B cell (primary cell): Measurements from ENCODE around the gene PIP5K1A. TPM values are rescaled to one million over a fixed set of nuclear protein-coding genes. Genes with fewer than 3 reads are reported as not detected.

Experiments
- ATAC-seq: fragments of 200-7000 bp; cut with Tn5 transposase; one replicate; pipeline ENCODE4 v1.10.0; 2021; ENCODE audit warnings: low read depth, mild to moderate bottlenecking, moderate number of reproducible peaks, moderate library complexity
- CTCF ChIA-PET: fragments of 350-600 bp; sonication (Branson Sonifier 250); formaldehyde crosslinking; loops from one replicate; lab custom pipeline; 2021; ENCODE audit warnings: antibody characterized with exemption, inconsistent platforms; lab: Charles Lee
- POLR2A ChIA-PET: fragments of 350-600 bp; sonication (Branson Sonifier 250); formaldehyde crosslinking; loops from one replicate; lab custom pipeline; 2021; ENCODE audit warnings: antibody characterized with exemption; lab: Charles Lee
- DNase-seq: peaks from one replicate; pipeline ENCODE4 v3.0.0; 2013
- H2AFZ ChIP-seq: 2 replicates; pipeline ENCODE4 v1.6.1; 2012; ENCODE audit warnings: mild to moderate bottlenecking, low read depth, low read length; ENCODE audit not compliant: insufficient read depth, poor library complexity, severe bottlenecking
- H3K27ac ChIP-seq, 2 donors: 1 replicate in 1 of 2; 2 replicates in 1 of 2; pipeline ENCODE4 v1.5.1; 2012 to 2013; ENCODE audit warnings: low read length in 2 of 2, mild to moderate bottlenecking in 2 of 2, moderate library complexity in 1 of 2
- H3K27me3 ChIP-seq, 4 experiments: fragments of 200-600 bp in 1 of 4; sonication (generic) in 1 of 4; replicated peaks in 1 of 4; 1 replicate in 2 of 4; 2 replicates in 2 of 4; pipeline versions ENCODE4 v1.6.1 to v1.7.0; 2013 to 2016; ENCODE audit warnings: low read length in 3 of 4, mild to moderate bottlenecking in 2 of 4, mixed read lengths in 1 of 4, moderate library complexity in 1 of 4; ENCODE audit not compliant: insufficient read depth in 4 of 4, control insufficient read depth in 3 of 4; ENCODE audit errors: control extremely low read depth in 1 of 4
- H3K36me3 ChIP-seq, 2 experiments: replicated peaks in 1 of 2; 1 replicate in 1 of 2; 2 replicates in 1 of 2; pipeline versions ENCODE4 v1.6.1 to v1.7.1; 2013; ENCODE audit warnings: low read length in 1 of 2; ENCODE audit not compliant: insufficient read depth in 2 of 2, control insufficient read depth in 1 of 2; ENCODE audit errors: control extremely low read depth in 1 of 2, extremely low read depth in 1 of 2
- H3K4me1 ChIP-seq, 2 donors: fragments of 200-600 bp in 1 of 2; sonication (generic) in 1 of 2; 1 replicate in 1 of 2; 2 replicates in 1 of 2; pipeline versions ENCODE4 v1.5.1 to v1.6.1; 2013 to 2017; ENCODE audit warnings: low read length in 2 of 2; ENCODE audit not compliant: control insufficient read depth in 2 of 2, insufficient read depth in 2 of 2
- H3K4me2 ChIP-seq: replicated peaks from 2 replicates; pipeline ENCODE3; 2012; ENCODE audit warnings: mild to moderate bottlenecking, low read depth, low read length; ENCODE audit not compliant: poor library complexity, severe bottlenecking
- H3K4me3 ChIP-seq, 5 experiments: fragments of 200-600 bp in 1 of 5; sonication (generic) in 1 of 5; 1 replicate in 3 of 5; 2 replicates in 2 of 5; pipeline versions ENCODE4 v1.5.1 to v1.7.0; 2011 to 2016; ENCODE audit warnings: low read length in 4 of 5, mild to moderate bottlenecking in 4 of 5, low read depth in 2 of 5, control low read depth in 1 of 5, moderate library complexity in 1 of 5; ENCODE audit not compliant: insufficient read depth in 1 of 5; ENCODE audit errors: control extremely low read depth in 1 of 5, extremely low read depth in 1 of 5
- H3K79me2 ChIP-seq: fragments of 200-600 bp; sonication (generic); one replicate; pipeline ENCODE4 v1.6.0; 2016; ENCODE audit warnings: low read length; ENCODE audit not compliant: control insufficient read depth, insufficient read depth
- H3K9ac ChIP-seq: fragments of 200-600 bp; sonication (generic); 2 replicates; pipeline ENCODE4 v1.6.1; 2017; ENCODE audit warnings: mild to moderate bottlenecking, low read length, moderate library complexity
- H3K9me3 ChIP-seq, 3 donors: one replicate each; pipeline versions ENCODE4 v1.6.1 to v1.7.1; 2013; ENCODE audit warnings: low read length in 2 of 3; ENCODE audit not compliant: control insufficient read depth in 2 of 3, insufficient read depth in 1 of 3; ENCODE audit errors: control extremely low read depth in 1 of 3
- H4K20me1 ChIP-seq: 2 replicates; pipeline ENCODE4 v1.6.0; 2012; ENCODE audit warnings: mild to moderate bottlenecking, low read length; ENCODE audit not compliant: insufficient read depth, control insufficient read depth, poor library complexity, severe bottlenecking
- H3K27ac Mint-ChIP-seq: one replicate; pipeline ENCODE4 v1.8.0; 2021; ENCODE audit warnings: mixed read lengths
- H3K27me3 Mint-ChIP-seq: one replicate; pipeline ENCODE4 v1.8.0; 2021; ENCODE audit warnings: mixed read lengths
- H3K4me1 Mint-ChIP-seq: one replicate; pipeline ENCODE4 v1.8.0; 2021; ENCODE audit warnings: mixed read lengths
- H3K4me3 Mint-ChIP-seq: one replicate; pipeline ENCODE4 v1.8.0; 2021; ENCODE audit warnings: mixed read lengths
- H3K9me3 Mint-ChIP-seq: one replicate; pipeline ENCODE4 v1.8.0; 2022; ENCODE audit warnings: mixed read lengths; ENCODE audit not compliant: insufficient read depth
- CTCF ChIP-seq: fragments of 200-600 bp; IDR thresholded peaks from one replicate; pipeline ENCODE4 v1.8.0; 2022; ENCODE audit warnings: antibody characterized with exemption, mild to moderate bottlenecking
- EZH2 ChIP-seq: IDR thresholded peaks from 2 replicates; pipeline ENCODE4 v1.6.1; 2012; ENCODE audit warnings: borderline replicate concordance, low read depth, mild to moderate bottlenecking, moderate library complexity, low read length; ENCODE audit not compliant: insufficient read depth, poor library complexity, severe bottlenecking
- WGBS: methylation state at CpG from one replicate; pipeline ENCODE4 v1.1.5; 2013; ENCODE audit warnings: missing lambda C conversion rate; ENCODE audit not compliant: insufficient coverage; 5-methylcytosine and 5-hydroxymethylcytosine counted together
- intact Hi-C: fragments of 100-400 bp; cut with micrococcal nuclease; formaldehyde crosslinking; loops from one replicate; pipeline ENCODE4 v1.10.0; 2022
- polyA plus RNA-seq: library from polyadenylated mRNA; depleted of rRNA; stranded (reverse); fragments of >200 nt; gene quantifications from 2 replicates; pipeline ENCODE4 v1.2.3, GENCODE V29; 2012
- total RNA-seq, 2 donors: library from RNA; stranded (reverse); fragments of 120-200 nt in 1 of 2; gene quantifications; 1 replicate in 1 of 2; 2 replicates in 1 of 2; pipeline versions ENCODE4 v1.2.3 to v1.2.4, GENCODE V29; 2013 to 2022

PIP5K1A gene
- total and polyA plus RNA-seq, 2 donors (not counting 1 experiment from before 2014, with no cell fraction given) = 59.4 to 78.4 TPM

GRCh38 chr1:151189637-151190445 lies 8.5 kb upstream of the PIP5K1A start, which contains the start of gene VPS72:
Gene VPS72 (minus strand): TSS chr1:151190197. CDS start chr1:151190121, 76 bp downstream.
- Histone ChIP-seq H3K4me2 (peak within 1 kb of the TSS; percentile 81), H3K36me3 (peaks cover 4 to 9% of the 10 kb centered on the region in 2 experiments), H3K4me1 (peaks cover 13 to 22% of the 10 kb centered on the region in 2 donors), H4K20me1 (no peaks in the 10 kb centered on the region), H3K27ac (peak within 1 kb of the TSS; percentile 75 to 91), H3K9ac (peak within 1 kb of the TSS; percentile 89), H3K79me2 (peaks cover 32% of the 10 kb centered on the region), H2AFZ (peak within 1 kb of the TSS; percentile 91), H3K9me3 (no peaks in the 10 kb centered on the region), H3K4me3 (peak within 1 kb of the TSS; percentile 55 to 92 (median 86)), H3K27me3 (no peaks in the 10 kb centered on the region)
- DNase-seq (peak; percentile 91), ATAC-seq (peak; percentile 91)
- TF ChIP-seq CTCF = no peak
- TF ChIP-seq EZH2 = no peak
- H3K4me1 Mint-ChIP-seq = peaks cover 26% of the 10 kb centered on the region
- POLR2A ChIA-PET = interaction anchor here (0.6 to 2.2 kb wide), 8 partner anchors 9 to 826 kb away, joined by 3 to 8 read pairs (median 4); partner anchors contain the start of genes LYSMD1, PIP5K1A, POGZ and RPRD2
- intact Hi-C loops = loop anchor here (1.0 to 2.0 kb wide), 4 partner anchors 9 to 209 kb away; partner anchors contain the start of genes LYSMD1, PSMB4 and RFX5
- H3K9me3 Mint-ChIP-seq = no peaks in the 10 kb centered on the region
- H3K4me3 Mint-ChIP-seq = peak within 1 kb of the TSS; percentile 96
- CTCF ChIA-PET = interaction anchor here (0.6 to 1.6 kb wide), 11 partner anchors 12 to 627 kb away, joined by 3 to 7 read pairs (median 3); partner anchors contain the start of genes PI4KB, PSMD4 and TMOD4
- 1% methylated on average over 37 of the region's 42 CpGs for WGBS
- H3K27ac Mint-ChIP-seq = peak within 1 kb of the TSS; percentile 95
- no peaks in the 10 kb centered on the region for H3K27me3 Mint-ChIP-seq

- Histone ChIP-seq H3K27me3 (peaks cover 0 to 2% (median 0%) of the 10 kb centered on the region in 4 experiments), H2AFZ (no peak overlapping the region), H4K20me1 (no peaks in the 10 kb centered on the region), H3K4me3 (no peak overlapping the region), H3K79me2 (peaks cover 29% of the 10 kb centered on the region), H3K9me3 (no peaks in the 10 kb centered on the region), H3K4me2 (no peak overlapping the region), H3K9ac (no peak overlapping the region), H3K36me3 (no peaks in the 10 kb centered on the region), H3K4me1 (peaks cover 13 to 22% of the 10 kb centered on the region in 2 donors), H3K27ac (no peak overlapping the region)
- Mint-ChIP-seq H3K4me3 (no peak overlapping the region), H3K27me3 (no peaks in the 10 kb centered on the region), H3K9me3 (no peaks in the 10 kb centered on the region), H3K27ac (no peak overlapping the region), H3K4me1 (peaks cover 26% of the 10 kb centered on the region)
- TF ChIP-seq EZH2 (no peak), CTCF (no peak)
- ChIA-PET CTCF (interaction anchor here (0.7 to 0.9 kb wide), 2 partner anchors 21 to 24 kb away, joined by 3 to 5 read pairs; no protein-coding TSS in a partner anchor), POLR2A (no interaction called here)
- ATAC-seq = no peak
- WGBS = 68% methylated on average over 3 of the region's 7 CpGs
- DNase-seq = no peak
- intact Hi-C loops = no loop called here
These were observed 6.3 kb upstream of the PIP5K1A start for GRCh38 chr1:151192047-151192446.
